NCI-H1436 (cell line): ENCODE data around the gene RASD1.

Experiments used
- DNase-seq: peaks from one replicate; lab custom pipeline; 2025; lab: John Stamatoyannopoulos, UW

The RASD1 gene

DNA sequence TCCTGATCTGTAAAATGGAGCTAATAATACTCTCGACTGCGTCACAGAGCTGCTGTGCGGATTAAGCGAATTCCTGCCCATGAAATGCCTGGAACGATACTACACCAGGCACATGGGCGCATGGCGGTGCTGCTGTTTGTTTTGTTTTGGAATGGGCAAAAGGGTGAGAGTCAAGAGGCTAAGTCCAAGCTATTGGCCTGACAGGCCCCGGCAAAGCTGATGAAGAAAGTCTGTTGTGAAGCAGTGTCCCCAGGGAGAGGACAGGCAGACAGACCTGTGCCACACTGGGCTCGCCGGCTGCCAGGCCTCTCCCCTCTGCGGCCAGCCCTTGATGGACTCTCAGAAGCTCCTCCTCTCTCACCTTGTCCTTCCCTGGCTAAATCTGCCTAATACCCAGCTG, 31.3 kb upstream of the RASD1 start:
- no peak for DNase-seq

DNA sequence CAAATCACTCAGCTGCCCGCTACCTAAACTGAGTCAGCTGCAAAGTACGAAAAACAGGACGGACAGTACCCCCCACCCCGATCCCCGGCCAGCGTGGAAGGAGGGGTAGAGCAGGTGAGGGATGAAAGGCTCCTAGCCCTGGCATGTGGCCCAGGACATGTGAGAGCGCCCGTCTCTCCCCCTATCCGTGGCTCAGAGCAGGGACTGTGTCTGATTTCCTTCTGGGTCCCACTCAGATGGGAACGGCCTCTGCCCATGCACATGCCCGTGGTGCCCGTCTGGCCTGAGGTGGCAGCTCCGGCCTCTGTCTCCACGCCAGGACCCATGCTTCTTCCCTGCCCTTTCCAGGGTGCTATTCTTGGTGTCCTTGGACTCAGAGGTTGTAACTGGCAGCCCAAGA, 30.2 kb upstream of the RASD1 start:
- DNase-seq = no peak

DNA sequence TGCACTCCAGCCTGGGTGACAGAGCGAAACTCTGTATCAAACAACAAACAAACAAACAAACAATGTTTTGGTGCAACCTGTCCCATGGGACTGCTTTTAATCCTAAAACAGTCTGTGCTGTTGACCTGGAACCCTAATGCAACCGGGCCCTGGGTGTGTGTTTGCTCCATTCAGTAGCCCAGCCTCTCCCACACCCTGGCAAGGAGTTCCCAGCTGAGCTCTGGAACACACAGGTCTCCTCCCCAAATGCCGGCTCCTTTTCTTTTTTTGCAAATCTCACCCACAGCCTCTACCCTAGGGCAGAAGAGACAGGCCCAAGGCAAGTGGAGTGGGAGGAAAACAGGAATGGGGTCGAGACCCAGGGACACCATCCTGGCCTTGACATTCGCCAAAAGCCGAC, 29.8 kb upstream of the RASD1 start:
- DNase-seq = no peak

GRCh38 chr17:17525311-17525710, 29.1 kb upstream of the RASD1 start:
- DNase-seq = no peak

GRCh38 chr17:17523731-17524490, 27.7 kb upstream of the RASD1 start:
- no peak for DNase-seq

DNA sequence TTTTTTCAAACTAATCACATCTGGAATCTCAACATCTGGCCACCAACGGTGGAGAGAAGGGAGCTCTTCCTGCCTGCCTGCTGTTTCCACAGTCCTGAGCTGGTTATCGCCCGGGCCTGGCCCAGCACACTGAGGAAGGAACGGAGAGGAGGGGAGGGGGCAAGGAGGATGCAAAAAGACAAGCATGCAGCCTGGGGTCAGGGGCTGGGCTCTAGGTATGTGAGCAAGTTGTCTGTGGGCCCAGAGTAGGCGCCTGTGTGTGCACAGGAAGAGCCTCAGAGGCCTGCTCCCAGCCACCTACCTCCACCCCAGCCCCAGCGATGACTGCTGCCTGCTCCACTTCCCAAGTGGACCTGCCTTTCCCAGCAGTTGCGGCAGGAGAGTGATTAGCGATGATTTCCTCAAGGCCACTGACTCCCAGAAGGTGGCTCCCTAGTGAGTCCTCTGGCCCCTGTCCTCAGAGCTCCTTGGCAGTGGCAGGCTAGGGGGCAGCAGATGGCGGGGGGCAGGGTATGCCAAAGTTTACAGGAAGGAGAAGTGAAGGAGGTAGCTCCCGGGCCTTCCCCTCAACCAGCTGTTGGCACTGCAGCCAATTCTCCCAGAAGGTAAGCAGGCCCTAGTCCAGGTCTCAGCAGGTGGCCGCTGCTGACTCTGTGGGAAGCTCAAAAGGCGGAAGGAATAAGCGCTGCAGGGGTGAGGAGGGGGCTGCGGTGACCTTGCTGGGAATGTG, 27.0 kb upstream of the RASD1 start:
- no peak for DNase-seq

DNA sequence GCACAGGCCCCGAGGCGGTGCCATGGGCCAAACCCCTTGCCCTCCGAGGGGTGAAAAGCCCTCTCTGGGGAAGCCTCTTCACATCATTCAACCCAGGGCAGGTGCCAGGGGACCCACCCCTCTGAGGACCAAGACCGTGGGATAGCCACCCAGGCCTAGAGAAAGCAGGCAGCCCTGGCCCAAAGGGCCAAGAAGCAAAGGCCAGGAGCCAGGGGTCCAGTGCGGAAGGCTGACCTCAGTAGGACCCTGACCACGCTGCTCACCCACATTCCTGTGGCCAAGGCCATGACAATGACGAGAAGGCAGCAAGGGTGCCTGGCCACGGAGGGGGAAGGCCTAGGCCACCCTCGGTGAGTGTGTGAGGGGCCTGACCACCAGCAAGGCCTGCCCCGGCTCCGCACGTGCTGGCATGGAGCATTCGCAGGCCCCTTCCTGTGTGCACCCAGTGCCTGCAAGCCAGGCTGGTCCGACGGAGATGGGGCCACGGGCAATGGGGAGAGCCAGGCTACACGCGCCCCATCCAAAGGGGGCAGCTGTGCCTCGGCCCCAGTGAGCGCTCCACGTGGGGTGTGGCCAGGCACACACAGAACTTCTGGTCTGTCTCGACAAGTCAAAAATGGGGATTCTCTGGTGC, 24.5 kb upstream of the RASD1 start:
- DNase-seq = no peak

GRCh38 chr17:17519886-17520285, 23.7 kb upstream of the RASD1 start:
- no peak for DNase-seq

- no peak for DNase-seq
These were observed 22.8 kb upstream of the RASD1 start for GRCh38 chr17:17518951-17519350.

GRCh38 chr17:17518014-17518413, 21.8 kb upstream of the RASD1 start:
- DNase-seq = no peak

DNA sequence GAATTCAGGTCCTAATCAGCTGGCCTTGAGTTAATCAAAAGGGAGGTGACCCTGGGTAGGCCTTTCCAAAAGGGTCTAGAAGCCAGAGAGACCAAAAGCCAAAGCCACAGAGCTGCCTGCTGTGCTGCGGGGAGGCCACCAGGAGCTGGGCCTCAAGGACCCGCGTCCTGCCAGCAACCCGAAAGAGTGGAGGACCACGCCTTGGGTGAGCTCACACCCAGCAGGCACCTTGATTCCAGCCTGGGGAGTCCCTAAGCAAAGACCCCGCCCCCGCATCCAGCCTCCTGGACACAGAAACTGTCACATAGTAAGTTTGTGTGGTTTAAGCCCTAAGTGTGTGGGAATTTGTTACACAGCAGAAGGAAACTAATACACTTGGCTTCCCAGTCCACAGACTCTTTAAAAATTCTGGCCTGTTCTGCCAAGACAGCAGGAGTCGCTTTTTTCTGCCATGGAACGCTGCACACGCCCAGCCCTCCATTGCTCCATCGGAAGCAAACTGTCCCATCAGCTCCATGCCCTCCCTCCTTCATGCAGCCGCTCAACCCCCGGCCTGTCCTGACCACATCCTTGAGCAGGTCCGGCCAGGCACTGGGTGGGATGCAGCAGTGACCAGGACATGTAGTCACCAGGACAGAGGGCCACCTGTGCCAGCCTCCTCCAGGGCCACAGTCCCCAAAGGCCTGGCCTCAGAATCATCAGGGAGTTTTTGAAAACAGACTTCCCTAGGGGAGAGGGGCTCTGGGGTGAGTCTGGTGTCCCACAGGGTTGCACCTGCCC, 20.9 kb upstream of the RASD1 start:
- no peak for DNase-seq

DNA sequence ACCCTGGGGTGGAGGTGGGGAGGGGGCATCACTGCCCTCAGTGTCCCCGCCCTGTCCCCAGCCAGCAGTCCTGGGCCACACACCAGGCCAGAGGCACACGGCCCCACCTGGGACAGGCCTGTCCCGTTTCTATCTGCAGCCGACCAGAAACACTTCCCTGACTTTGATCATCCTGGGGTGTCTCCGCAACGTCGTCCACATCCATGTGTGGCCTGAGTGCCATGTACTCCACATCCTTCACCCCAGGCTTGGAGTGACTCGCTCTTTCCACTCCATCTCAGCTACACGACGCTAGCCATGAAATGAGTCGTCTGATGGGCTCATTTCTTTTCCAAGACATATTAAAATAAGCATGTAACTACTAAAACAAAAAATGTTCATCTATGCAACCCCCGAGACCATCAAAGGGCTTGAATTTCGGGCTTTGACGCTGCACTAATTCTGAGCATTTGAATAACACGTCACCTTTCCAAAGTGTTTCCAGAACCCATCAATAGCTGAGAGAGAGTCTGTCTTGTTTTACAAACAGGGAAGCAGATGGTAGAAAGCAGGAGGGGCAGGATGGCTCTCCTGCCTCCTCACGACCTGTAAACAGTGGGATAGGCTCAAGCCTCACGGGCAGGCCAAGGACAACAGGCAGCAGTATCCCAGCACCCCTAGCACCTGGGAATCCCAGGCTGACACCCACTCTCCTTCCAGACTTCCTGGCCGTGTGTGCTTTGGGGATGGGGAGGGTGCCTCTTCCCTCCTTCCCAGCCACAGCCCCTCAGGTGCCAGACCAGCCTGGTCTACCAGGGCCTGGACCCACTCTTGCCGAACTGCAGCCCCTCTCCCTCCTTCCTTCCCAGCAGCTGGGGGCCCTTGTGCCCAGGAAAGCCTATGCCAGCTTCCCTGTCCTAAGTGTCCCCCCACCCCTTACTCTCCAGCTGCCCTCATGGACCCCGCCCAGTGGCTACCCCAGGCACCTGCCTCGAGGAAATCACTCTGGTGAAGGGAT, 20.0 kb upstream of the RASD1 start:
- no peak for DNase-seq

DNA sequence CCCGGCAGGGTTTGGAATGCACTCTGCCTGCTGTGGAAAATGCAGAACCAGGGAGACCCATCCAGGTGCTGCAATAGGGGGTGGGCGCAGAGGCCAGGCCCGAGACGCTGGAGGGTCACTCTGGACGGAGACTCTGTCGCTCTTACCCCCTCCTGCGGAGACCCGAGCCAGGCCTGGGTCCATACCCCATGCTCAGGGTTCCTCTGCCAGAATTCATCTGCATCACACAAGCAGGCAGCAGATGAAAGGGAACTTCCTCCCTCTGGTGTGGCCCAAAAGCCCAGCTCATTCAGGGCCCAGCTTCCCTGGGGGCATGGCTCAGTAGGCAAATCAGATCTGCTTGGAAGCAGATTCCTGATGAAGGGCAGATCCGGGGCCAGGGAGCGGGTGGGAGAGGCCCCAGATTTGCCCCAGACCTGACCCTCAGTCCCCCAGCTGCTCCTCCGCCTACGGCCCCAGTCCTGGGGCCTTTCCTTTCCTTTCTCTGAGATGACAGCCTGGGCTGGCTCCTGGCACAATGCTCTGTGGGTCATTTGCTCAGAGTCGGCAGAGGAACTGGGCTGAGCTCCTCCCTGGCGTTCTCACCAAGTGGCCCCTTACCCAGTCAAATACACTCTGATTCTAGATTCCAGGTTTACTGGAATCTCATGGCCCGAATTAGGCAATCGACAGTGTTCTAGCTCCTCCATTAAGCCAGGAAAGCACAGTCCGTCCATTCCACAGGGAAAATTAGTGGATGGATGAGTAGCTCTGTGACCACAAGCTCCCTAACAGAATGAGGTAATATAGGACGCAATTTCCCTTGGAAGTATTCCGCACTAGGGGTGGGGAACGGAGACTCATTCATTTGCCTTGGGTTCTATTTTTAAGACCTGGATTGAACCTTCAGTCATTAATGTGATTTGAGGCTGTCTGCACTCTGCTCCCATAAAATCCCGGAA, 19.1 kb upstream of the RASD1 start:
- no peak for DNase-seq

GRCh38 chr17:17514361-17514992, 18.3 kb upstream of the RASD1 start:
- DNase-seq = no peak

DNA sequence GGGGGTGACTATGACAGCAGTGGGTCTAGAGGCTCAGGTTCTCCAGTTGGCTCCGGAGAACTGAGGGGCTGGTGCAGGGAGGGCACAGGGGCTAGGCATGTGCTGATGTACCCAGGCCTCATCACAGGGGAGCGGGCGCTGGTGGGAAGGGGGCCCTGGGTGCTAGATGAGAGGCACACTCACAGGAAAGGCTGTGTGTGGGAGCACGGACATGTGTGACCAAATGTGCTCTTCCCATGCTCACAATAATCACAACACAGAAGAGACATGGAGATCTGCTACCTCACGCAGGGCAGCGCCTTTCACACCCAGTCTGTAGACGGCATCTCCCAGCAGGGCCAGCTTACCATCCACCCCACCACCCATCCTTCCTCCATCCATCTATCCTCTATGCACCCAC, 17.4 kb upstream of the RASD1 start:
- DNase-seq = no peak

DNA sequence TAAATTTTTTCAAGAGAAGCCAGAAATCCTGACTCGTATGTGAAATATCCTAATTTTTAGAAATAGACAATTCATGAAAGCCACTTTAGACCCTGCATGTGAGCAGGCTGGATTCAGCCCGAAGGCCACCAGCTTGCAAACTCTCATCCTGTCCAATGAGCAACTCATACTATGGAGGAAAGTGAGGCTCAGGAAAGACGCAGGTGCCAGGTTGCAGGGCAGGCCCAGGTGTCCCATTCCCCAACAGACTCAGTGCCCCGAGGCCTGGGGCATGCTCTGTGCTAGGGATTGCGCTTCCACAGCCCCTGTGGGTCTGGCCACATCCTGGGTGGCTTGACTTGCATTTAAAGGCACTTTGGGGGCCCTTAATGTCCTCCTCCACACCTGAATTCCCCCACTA, 16.7 kb upstream of the RASD1 start:
- DNase-seq = no peak

DNA sequence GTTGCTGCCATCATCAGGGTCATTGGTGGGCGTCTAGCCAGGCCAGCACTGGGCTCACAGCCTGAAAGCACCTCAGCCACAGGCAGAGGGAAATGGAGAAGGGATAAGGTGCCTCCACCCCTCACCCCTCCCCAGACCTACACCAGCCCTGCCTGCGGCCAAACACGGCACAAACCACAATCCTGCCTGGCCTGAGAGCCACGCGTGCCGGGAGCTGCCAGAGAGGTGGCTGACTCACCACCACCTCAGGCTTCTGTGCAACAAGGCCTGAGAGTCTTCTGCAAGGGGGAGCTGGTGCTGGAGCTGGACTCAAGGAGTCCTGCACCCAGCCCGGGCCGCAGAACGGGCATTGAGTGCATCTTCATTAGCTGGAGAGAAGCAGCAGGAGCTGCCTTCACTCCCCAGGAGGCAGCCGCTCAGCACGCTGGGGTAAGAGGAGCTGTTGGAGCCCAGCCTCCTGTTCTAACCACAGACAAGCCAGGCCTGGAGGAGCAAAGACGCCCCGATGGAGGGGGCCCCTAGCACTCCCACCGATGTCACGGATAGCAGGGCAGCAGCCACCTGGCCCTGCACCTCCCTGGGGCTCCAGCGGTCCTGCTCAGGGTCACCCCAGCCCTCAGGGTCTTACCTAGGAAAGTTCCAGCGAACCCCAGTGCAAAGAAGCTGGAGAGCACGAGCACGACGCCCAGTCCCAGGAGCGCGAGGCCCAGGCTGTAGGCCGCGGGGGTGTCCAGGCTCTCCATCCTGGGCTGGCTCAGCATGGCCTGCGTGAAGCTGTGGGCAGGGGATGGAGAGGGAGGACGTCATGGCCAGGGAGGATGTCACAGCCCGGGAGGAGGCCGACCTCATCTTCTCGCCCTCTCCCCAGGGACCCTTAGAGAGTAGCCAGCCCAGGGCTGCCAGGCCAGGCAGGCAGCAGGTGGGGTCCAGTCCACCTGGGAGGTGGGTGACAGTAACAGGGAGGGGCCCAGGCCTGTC, 16.0 kb upstream of the RASD1 start:
- no peak for DNase-seq

GRCh38 chr17:17511293-17511741, 15.1 kb upstream of the RASD1 start:
- no peak for DNase-seq
